NCI-H526 (cell line): ENCODE measurements around the gene JKAMP.
"Not testable (repeated sequence)": the region's sequence is repeated elsewhere in the genome, so short reads cannot be mapped to it uniquely, and the experiment has no call there.

Source experiments
- DNase-seq, 2 experiments: peaks; one replicate each; lab custom pipeline; 2025; lab: John Stamatoyannopoulos, UW

The JKAMP gene, protein sequence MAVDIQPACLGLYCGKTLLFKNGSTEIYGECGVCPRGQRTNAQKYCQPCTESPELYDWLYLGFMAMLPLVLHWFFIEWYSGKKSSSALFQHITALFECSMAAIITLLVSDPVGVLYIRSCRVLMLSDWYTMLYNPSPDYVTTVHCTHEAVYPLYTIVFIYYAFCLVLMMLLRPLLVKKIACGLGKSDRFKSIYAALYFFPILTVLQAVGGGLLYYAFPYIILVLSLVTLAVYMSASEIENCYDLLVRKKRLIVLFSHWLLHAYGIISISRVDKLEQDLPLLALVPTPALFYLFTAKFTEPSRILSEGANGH

DNA sequence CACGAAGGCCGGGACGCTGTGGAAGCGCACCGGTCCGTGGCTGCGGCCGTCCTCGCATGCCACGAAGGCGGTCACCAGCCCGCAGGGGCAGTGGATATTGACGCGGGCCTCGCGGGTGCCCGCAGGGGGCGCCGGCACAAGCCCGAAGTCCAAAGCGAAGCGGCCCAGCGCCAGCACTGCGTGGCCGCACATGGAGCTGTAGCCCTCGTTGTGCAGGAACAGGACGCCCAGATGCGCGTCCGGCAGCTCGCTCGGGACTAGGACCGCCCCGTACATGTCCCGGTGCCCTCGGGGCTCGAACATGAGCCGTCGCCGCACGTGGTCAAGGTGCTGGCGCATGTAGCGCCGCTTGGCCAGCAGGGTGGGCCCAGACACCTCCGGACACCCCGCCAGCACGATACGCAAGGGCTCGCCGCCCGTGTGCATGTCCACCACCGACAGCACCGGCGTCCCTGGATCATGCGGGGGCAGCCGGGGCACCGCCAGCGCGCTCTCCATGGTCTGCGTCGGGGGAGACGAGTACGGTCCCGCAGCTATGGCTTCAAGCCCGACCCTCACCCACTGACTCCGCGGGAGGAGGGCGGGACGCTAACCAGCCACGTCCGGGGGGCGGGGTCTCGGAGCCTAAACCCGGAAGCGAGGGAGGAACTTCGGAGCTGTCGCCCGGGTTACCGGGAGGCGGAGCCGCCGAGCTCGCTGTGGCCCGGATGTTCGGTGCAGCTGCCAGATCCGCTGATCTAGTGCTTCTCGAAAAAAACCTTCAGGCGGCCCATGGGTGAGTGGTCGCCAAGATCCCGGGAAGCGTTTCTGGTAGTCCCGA lies at the start of gene JKAMP, which contains the start of gene L3HYPDH:
JKAMP (plus strand) TSS at position 699 of the 820 bp plus-strand sequence; CDS start at position 772, 73 bp downstream.
L3HYPDH (minus strand) TSS at position 590 of the 820 bp plus-strand sequence; CDS start at position 498, 92 bp downstream.
- peak; percentile 93 to 99 for DNase-seq

DNA sequence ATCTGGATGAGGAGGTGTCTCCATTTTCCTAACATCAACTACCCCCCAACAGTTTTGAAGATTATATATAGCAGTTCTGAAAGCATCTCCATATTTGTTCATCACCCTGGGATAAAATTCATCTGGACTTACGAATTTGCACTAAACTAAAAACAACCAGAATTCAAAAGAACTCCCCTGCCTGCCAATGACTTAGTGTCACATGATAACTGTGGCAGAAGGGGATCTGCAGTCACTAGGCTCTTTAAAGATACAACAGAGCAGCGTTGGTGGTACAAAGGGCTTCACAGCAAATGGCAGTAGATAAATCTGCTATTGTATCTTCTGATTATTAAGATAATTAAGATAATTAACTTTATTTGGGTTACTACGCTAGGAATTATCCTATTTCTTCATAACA lies 49.2 kb upstream of the JKAMP start:
- no peak for DNase-seq

DNA sequence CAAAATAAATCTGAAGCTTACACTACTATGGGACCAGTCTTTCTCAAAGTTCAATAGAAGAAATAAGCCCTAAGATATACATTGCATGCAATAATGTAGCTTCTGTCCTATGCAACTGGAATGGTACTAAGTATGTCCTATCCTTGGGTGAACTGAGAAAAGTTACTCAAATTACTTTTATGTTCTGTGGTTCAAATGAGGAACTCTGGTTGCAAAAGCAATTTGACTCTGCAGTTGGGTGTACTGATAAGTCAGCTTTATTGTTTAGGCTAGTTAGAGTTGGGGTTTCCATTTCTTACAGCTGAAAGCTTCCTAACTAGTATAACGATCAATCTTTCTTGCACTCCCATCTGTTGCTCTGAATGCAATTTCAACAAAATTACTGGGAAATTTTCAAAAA lies 48.3 kb upstream of the JKAMP start:
- DNase-seq, result no peak

DNA sequence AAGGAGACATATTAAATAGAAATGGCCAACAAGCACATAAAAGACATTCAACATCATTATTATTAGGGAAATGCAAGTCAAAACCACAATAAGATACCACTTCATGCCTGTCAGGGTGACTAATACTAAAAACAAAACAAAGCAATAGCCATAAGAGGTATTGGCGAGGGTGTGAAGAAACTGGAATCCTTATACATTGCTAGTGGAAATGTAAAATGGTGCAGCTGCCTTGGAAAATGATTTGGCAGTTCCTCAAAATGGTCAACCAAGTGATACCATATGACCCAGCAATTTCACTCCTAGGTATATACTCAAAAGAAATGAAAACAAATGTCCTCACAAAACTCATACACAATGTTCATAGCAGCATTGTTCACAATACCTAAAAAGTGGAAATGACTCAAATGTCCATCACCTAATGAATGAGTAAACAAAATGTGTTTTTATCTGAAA lies 46.1 kb upstream of the JKAMP start:
- no peak for DNase-seq

DNA sequence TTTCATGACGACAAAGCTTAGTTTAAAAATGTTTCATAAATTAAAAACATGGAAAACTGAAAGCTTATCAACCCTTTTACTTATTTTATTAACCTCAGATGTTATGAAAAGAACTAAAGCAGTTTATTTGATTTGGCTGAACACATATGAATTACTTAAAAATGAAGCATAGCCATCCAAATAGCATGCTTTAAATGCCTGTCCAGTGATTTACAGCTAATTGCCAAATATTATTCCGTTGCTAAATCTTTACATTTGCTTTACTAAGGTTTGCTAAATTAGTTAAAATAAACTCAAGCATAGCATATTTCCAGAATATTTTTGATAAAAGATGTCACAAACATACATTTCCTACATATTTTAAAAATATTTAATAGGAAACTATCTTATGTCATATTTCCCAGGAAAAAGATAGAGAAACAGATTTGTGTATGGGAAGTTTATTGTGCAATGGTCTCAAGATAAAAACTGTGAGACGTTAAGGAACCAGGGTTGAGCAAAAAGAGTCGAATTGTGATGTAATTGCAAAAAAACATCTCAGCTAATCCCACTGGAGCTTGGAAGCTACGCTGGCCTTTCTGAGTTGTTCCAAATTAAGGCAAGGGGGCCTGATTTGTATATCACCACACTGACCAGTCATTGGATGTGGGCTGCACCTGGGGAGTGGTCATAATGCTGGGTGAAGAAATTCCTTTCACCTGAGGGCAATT lies 44.9 kb upstream of the JKAMP start:
- no peak for DNase-seq

DNA sequence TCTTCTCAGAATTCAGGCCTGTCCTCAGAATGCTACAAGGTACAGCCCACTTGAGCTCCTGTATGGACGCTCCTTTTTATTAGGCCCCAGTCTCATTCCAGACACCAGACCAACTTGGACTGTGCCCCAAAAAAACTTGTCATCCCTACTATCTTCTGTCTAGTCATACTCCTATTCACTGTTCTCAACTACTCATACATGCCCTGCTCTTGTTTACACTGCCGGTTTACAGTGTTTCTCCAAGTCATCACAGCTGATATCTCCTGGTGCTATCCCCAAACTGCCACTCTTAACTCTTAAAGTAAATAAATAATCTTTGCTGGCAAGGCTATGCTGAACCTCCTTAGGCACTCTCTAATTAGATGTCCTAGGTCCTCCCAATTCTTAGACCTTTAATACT lies 35.6 kb upstream of the JKAMP start:
- DNase-seq, result not testable (repeated sequence)

GRCh38 chr14:59450716-59451115 lies 33.6 kb upstream of the JKAMP start:
- DNase-seq, result peak in 1 of 2 experiments; percentile 25

GRCh38 chr14:59451849-59452248 lies 32.5 kb upstream of the JKAMP start:
- DNase-seq, result no peak

DNA sequence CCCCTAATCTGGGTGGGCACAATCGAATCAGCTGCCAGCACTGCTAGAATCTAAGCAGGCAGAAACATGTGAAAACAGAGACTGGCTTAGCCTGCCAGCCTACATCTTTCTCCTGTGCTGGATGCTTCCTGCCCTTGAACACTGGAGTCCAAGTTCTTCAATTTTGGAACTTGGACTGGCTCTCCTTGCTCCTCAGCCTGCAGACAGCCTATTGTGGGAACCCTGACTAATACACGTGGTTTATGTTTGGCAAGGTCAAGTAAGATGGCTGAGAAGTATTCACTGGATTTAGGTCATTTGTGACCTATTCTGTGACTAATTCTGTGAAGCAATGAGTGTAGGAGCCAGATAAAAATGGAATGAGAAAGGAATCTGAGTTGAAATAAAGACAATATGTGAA lies 30.2 kb upstream of the JKAMP start:
- no peak for DNase-seq

DNA sequence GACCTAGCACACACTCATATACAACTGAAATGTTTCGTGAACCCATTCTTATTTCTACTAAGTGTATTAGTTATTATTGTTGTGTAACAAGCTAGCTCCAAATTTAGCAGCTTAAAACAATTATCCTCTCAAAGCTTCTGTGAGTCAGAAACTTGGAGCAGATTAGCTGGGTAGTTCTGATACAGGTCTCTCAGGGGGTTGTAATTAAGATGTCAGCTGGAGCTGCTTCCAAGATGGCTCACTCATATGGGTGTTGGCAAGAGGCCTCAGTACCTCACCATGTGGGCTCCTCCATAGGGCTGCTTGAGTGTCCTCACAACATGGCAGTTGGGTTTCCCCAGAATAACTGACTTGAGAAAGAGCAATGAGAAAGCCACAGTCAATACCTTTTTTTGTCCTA lies 28.9 kb upstream of the JKAMP start:
- DNase-seq, result no peak

GRCh38 chr14:59458486-59458885 lies 25.8 kb upstream of the JKAMP start:
- DNase-seq, result no peak

DNA sequence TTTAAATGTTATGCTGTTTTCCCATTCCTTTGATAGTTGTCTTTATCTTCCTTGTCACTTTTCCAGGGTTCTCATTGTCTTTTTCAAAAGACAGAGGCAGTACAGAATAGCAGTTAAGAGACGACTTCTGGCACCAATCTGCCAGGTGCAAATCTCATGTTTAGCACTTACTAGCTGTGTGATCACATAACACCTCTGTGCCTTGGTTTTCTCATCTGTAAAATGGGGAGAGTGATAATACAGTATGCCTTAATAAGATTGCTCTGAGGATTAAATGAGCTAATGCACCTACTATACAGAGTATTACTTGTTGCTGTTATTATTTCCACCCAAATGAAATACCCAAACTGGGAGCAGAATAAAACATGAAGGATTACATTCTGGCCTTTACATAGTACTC lies 23.9 kb upstream of the JKAMP start:
- no peak for DNase-seq

DNA sequence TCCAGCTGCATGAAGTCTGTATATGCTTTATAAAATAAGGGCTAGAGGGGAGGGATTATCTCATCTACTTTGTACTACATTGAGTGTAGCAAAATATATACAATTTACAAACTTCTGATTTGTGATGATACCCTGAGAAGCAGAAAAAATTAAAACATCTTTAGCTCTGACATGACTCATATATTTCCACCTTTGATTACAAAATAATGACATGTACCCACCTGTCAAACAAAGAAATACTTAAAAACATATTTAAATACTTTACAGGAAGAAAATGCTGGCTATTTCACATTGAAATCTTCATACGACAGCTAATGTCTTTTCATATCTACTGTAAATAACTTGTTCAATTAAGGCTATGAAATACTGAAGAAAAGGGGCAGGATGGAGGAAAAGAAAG lies 22.4 kb upstream of the JKAMP start:
- DNase-seq, result no peak

GRCh38 chr14:59463787-59464485 lies 20.4 kb upstream of the JKAMP start:
- DNase-seq, result peak; percentile 34 to 82

GRCh38 chr14:59464486-59465315 lies 19.6 kb upstream of the JKAMP start:
- peak; percentile 34 to 89 for DNase-seq

DNA sequence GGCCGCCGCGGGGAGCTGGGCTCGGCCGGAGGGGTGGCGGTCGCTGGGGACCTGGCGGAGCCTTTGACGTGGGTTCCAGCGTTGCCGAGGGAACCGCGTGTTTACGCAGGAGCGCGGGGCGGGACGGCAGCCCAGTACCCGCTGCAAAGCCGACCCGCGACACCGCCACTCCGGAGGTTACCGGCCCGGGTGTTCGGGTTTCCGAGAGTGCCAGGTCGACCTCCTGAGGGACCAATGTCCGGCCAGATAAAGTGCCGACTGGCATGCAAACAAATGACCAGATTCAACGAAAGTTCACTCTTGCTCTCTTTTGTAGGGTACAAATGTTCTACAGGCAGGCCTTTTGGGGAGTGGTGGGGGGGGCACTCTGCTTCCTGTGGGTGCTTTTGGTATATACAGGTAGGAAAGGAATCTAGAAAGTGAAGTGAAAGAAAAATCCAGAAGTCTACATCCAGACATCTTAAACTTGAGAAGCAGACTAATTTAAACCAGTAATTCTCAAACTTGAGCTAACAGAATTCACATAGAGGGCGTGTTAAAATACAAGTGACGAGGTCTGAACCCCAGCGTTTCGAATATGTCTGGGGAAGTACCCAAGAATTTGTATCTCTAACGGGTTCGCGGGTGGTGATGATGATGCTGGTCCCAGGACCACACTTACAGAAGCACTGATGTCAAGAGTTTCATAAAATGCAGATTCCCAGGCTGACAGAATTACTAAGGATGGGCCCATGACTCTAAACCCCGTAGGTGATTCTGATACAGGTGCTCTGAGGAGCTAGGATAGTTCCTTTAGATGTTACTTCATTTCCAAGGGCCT lies 18.8 kb upstream of the JKAMP start, which contains the start of gene GPR135:
GPR135 (minus strand) TSS at position 65 of the 820 bp plus-strand sequence. CDS start 154 bp downstream, outside the sequence.
- DNase-seq, result peak in 1 of 2 experiments; percentile 82

DNA sequence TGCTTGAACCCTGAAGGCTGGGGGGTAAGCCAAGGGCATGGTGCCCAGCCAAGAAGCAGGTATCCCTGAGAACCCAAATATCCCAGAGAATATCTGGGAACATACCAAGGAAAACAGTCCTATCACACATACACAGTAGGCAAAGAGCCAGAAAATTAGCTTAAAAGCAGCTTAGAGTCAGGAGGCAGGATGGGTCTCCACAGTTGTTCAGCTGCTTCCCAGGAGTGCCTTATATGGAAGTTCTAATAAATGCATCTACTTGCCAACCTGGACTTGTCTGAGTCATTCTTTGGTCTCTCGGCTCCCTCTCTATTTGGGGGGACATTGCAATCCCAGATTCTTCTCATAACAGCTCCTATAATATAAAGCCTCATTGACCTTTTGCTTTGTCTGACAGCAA lies 10.1 kb upstream of the JKAMP start:
- DNase-seq, result no peak

GRCh38 chr14:59475709-59476108 lies 8.6 kb upstream of the JKAMP start:
- no peak for DNase-seq

DNA sequence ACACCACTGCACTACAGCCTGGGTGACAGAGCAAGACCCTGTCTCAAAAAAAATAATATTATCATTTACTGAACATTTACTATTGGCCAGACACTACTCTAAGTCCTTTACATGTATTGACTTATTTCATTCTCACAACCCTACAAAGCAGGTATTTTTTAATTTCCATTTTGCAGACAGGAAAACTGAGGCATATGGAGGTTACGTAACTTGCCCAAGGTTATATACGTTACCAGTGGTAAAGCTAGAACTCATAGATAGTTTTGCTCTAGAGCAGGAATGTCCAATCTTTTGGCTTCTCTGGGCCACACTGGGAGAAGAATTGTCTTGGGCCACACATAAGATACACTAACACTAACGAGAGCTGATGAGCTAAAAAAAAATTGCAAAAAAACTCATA lies 5.8 kb upstream of the JKAMP start:
- DNase-seq, result no peak

DNA sequence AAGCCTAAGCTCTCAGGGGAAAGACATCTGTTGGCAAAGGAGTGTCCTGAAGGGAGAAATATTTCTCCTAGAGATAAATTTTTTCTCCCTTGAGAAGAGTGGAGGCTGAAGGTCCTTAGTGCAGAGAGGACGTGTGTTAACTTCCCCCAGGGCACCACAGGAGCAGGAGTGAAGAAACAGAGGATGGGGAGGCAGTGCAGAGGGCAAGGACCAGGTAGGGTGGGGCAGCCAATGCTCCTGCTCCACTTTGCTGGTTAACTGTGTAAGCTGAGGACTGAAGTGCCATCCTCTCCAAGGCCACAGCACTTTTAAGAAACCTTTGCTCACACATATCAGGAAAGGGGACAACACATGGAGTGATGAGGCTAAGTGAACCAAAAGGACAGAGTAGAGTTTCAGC lies 4.2 kb upstream of the JKAMP start:
- no peak for DNase-seq
